Dermis blood vessel endothelial cell (primary cell): ENCODE measurements around the gene PDE6D. TPM values are rescaled to one million over a fixed set of nuclear protein-coding genes. Genes with fewer than 3 reads are reported as not detected.
A peak's percentile ranks its signal among the peaks of the same experiment; 100 is the strongest.
"Not testable (repeated sequence)": the region's sequence is repeated elsewhere in the genome, so short reads cannot be mapped to it uniquely, and the experiment has no call there.

Experiments used
- DNase-seq: peaks from one replicate; pipeline ENCODE4 v3.0.0; 2010
- total RNA-seq: library from RNA; depleted of rRNA; stranded (reverse); fragments of >200 nt; gene quantifications from 2 replicates; pipeline ENCODE4 v1.2.3, GENCODE V29; 2014

PDE6D gene
- total RNA-seq, 1 donor from 2014 or later: 29.8 TPM

- DNase-seq: no peak
Observed at GRCh38 chr2:231718799-231719198, 62.3 kb downstream of the PDE6D start.

- peak; percentile 30 for DNase-seq
Observed at GRCh38 chr2:231717281-231718171, 63.6 kb downstream of the PDE6D start.

GRCh38 chr2:231716666-231717280 is 64.3 kb downstream of the PDE6D start:
- DNase-seq: peak; percentile 49

- DNase-seq: peak; percentile 58
Observed at GRCh38 chr2:231715988-231716616, 65.0 kb downstream of the PDE6D start.

GRCh38 chr2:231715499-231715837 is 65.6 kb downstream of the PDE6D start:
- no peak for DNase-seq

- peak; percentile 75 for DNase-seq
Observed at GRCh38 chr2:231714639-231715498, 66.2 kb downstream of the PDE6D start.

GRCh38 chr2:231713730-231714638 is 67.1 kb downstream of the PDE6D start:
- DNase-seq: peak; percentile 93

- not testable (repeated sequence) for DNase-seq
Observed at GRCh38 chr2:231713406-231713729, 67.7 kb downstream of the PDE6D start.

- DNase-seq: not testable (repeated sequence)
Observed at GRCh38 chr2:231712451-231713021, 68.5 kb downstream of the PDE6D start.

GRCh38 chr2:231711677-231712450 is 69.2 kb downstream of the PDE6D start:
- no peak for DNase-seq

GRCh38 chr2:231710799-231711676 is 70.0 kb downstream of the PDE6D start:
- peak; percentile 55 for DNase-seq

- peak; percentile 91 for DNase-seq
Observed at GRCh38 chr2:231709981-231710798, 70.9 kb downstream of the PDE6D start.

- peak; percentile 38 for DNase-seq
Observed at GRCh38 chr2:231709636-231709980, 71.5 kb downstream of the PDE6D start.

GRCh38 chr2:231708773-231709635 is 72.1 kb downstream of the PDE6D start:
- DNase-seq: peak; percentile 58

- DNase-seq: peak; percentile 100
Observed at GRCh38 chr2:231707927-231708772, 72.9 kb downstream of the PDE6D start, which contains the start of gene PTMA. PTMA (plus strand) TSS chr2:231708525; CDS start chr2:231708707, 182 bp downstream.

- peak; percentile 60 for DNase-seq
Observed at GRCh38 chr2:231707625-231707926, 73.5 kb downstream of the PDE6D start.
